ENCODE data around the gene MYOCD.
"Not testable (repeated sequence)": the region's sequence is repeated elsewhere in the genome, so short reads cannot be mapped to it uniquely, and the experiment has no call there.

The MYOCD gene

GRCh38 chr17:12665263-12666210 lies at the start of gene MYOCD:
MYOCD (plus strand) TSS chr17:12665890; CDS start chr17:12666189, 299 bp downstream.
- FAIRE-seq, result no peak

GRCh38 chr17:12616161-12616560 lies 49.5 kb upstream of the MYOCD start:
- FAIRE-seq, result no peak

GRCh38 chr17:12618557-12618956 lies 47.1 kb upstream of the MYOCD start:
- no peak for FAIRE-seq

GRCh38 chr17:12619459-12620199 lies 46.1 kb upstream of the MYOCD start:
- no peak for FAIRE-seq

- no peak for FAIRE-seq
These were observed 45.4 kb upstream of the MYOCD start for GRCh38 chr17:12620200-12620720.

GRCh38 chr17:12622726-12623125 lies 43.0 kb upstream of the MYOCD start:
- no peak for FAIRE-seq

GRCh38 chr17:12623220-12623848 lies 42.4 kb upstream of the MYOCD start:
- no peak for FAIRE-seq

GRCh38 chr17:12624211-12624610 lies 41.5 kb upstream of the MYOCD start:
- FAIRE-seq, result no peak

- no peak for FAIRE-seq
These were observed 40.6 kb upstream of the MYOCD start for GRCh38 chr17:12625092-12625491.

GRCh38 chr17:12627177-12627629 lies 38.5 kb upstream of the MYOCD start:
- FAIRE-seq, result no peak

- no peak for FAIRE-seq
These were observed 37.8 kb upstream of the MYOCD start for GRCh38 chr17:12627781-12628451.

- no peak for FAIRE-seq
These were observed 34.6 kb upstream of the MYOCD start for GRCh38 chr17:12631076-12631475.

GRCh38 chr17:12632785-12633184 lies 32.9 kb upstream of the MYOCD start:
- FAIRE-seq, result no peak

GRCh38 chr17:12634789-12635414 lies 30.8 kb upstream of the MYOCD start:
- FAIRE-seq, result no peak

- FAIRE-seq, result not testable (repeated sequence)
These were observed 29.7 kb upstream of the MYOCD start for GRCh38 chr17:12635996-12636395.

- peak; percentile 5 for FAIRE-seq
These were observed 28.7 kb upstream of the MYOCD start for GRCh38 chr17:12637015-12637414.

- FAIRE-seq, result no peak
These were observed 27.7 kb upstream of the MYOCD start for GRCh38 chr17:12637745-12638651.

- FAIRE-seq, result no peak
These were observed 25.3 kb upstream of the MYOCD start for GRCh38 chr17:12640364-12640763.

- no peak for FAIRE-seq
These were observed 24.6 kb upstream of the MYOCD start for GRCh38 chr17:12641084-12641483.

GRCh38 chr17:12642034-12642433 lies 23.7 kb upstream of the MYOCD start:
- no peak for FAIRE-seq

- no peak for FAIRE-seq
These were observed 21.9 kb upstream of the MYOCD start for GRCh38 chr17:12643822-12644221.

Data from islet of Langerhans (tissue), 1 donor.